Astrocyte (in vitro differentiated cells and primary cell): ENCODE results near the gene ADAM22. TPM values are rescaled to one million over a fixed set of nuclear protein-coding genes. Genes with fewer than 3 reads are reported as not detected.

Source experiments
- DNase-seq: peaks from one replicate; pipeline ENCODE4 v3.0.0-alpha.2; 2010; ENCODE audit warnings: low read depth
- FAIRE-seq: peaks from 2 replicates; lab custom pipeline; 2011; peaks lifted over from hg19 to GRCh38; lab: Jason Lieb, UNC
- H2AFZ ChIP-seq: 2 replicates; pipeline ENCODE4 v1.6.0; 2012; ENCODE audit warnings: low read depth, low read length, inconsistent platforms
- H3K27ac ChIP-seq: 2 replicates; pipeline ENCODE4 v1.5.1; 2011; ENCODE audit warnings: low read depth, low read length, inconsistent platforms
- H3K27me3 ChIP-seq: 2 replicates; pipeline ENCODE4 v1.6.0; 2011; ENCODE audit warnings: low read length, inconsistent platforms; ENCODE audit not compliant: insufficient read depth
- H3K36me3 ChIP-seq: 2 replicates; pipeline ENCODE4 v1.5.1; 2011; ENCODE audit warnings: low read length, inconsistent platforms; ENCODE audit not compliant: insufficient read depth
- H3K4me1 ChIP-seq: 2 replicates; pipeline ENCODE4 v1.5.1; 2011; ENCODE audit warnings: low read length, inconsistent platforms; ENCODE audit not compliant: insufficient read depth
- H3K4me2 ChIP-seq: 2 replicates; pipeline ENCODE4 v1.6.0; 2012; ENCODE audit warnings: low read length, inconsistent platforms
- H3K4me3 ChIP-seq: 2 replicates; pipeline ENCODE4 v1.5.1; 2011; ENCODE audit warnings: low read depth, mild to moderate bottlenecking, low read length, inconsistent platforms; ENCODE audit not compliant: insufficient read depth
- H3K79me2 ChIP-seq: 2 replicates; pipeline ENCODE4 v1.6.0; 2012; ENCODE audit warnings: mild to moderate bottlenecking, low read length, inconsistent platforms; ENCODE audit not compliant: insufficient read depth
- H3K9ac ChIP-seq: 2 replicates; pipeline ENCODE4 v1.6.0; 2012; ENCODE audit warnings: mild to moderate bottlenecking, low read length, inconsistent platforms
- H3K9me3 ChIP-seq: 2 replicates; pipeline ENCODE4 v1.5.1; 2012; ENCODE audit warnings: low read depth, mild to moderate bottlenecking, low read length, inconsistent platforms; ENCODE audit not compliant: insufficient read depth
- H4K20me1 ChIP-seq: 2 replicates; pipeline ENCODE4 v1.6.0; 2012; ENCODE audit warnings: low read length, inconsistent platforms; ENCODE audit not compliant: insufficient read depth
- H3K27ac Mint-ChIP-seq: one replicate; pipeline ENCODE4 v1.8.0; 2021; ENCODE audit warnings: mild to moderate bottlenecking, mixed read lengths; ENCODE audit not compliant: unreplicated experiment
- H3K27me3 Mint-ChIP-seq: one replicate; pipeline ENCODE4 v1.8.0; 2021; ENCODE audit warnings: low read depth, mixed read lengths; ENCODE audit not compliant: unreplicated experiment
- H3K36me3 Mint-ChIP-seq: one replicate; pipeline ENCODE4 v1.8.0; 2021; ENCODE audit warnings: low read depth, mixed read lengths; ENCODE audit not compliant: unreplicated experiment
- H3K4me1 Mint-ChIP-seq: one replicate; pipeline ENCODE4 v1.8.0; 2021; ENCODE audit warnings: low read depth, mixed read lengths; ENCODE audit not compliant: unreplicated experiment
- H3K4me3 Mint-ChIP-seq: one replicate; pipeline ENCODE4 v1.8.0; 2021; ENCODE audit warnings: mild to moderate bottlenecking, moderate library complexity, mixed read lengths; ENCODE audit not compliant: unreplicated experiment
- H3K9me3 Mint-ChIP-seq: one replicate; pipeline ENCODE4 v1.8.0; 2021; ENCODE audit warnings: mild to moderate bottlenecking, mixed read lengths; ENCODE audit not compliant: unreplicated experiment
- EZH2 ChIP-seq: IDR thresholded peaks from 2 replicates; pipeline ENCODE4 v1.6.1; 2012; ENCODE audit warnings: mild to moderate bottlenecking, low read length, inconsistent platforms; ENCODE audit not compliant: insufficient read depth
- total RNA-seq: library from RNA; stranded (reverse); gene quantifications from 2 replicates; pipeline ENCODE4 v1.2.1, GENCODE V29; 2021
- TF ChIP-seq, protein P1 (sequence below): IDR thresholded peaks from 2 replicates; pipeline ENCODE4 v1.5.1; 2011; ENCODE audit warnings: low read depth, mild to moderate bottlenecking, inconsistent platforms, low read length, moderate library complexity; ENCODE audit not compliant: insufficient read depth

The ADAM22 gene
- total RNA-seq, 1 donor from 2014 or later: 1.5 TPM

DNA sequence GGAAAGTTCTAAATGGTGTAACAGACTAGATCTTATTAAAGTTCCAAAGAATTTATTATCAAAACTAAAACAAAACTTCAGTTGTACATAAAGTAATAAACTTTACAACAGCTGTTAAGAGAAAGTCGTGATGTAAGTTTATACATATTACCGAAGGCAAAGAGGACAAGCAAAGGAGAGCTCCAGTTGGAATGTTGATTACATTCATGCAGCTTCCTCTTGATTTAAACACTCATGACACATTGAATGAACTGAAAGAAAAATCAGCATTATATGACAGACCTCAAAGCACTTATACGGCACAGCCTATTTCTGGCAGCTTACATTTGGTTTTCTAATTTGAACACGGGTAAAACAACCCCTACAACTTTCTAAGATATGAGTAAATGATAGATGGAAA lies 272.2 kb downstream of the ADAM22 start:
- Histone ChIP-seq H3K4me3 (no peak overlapping the region), H3K9ac (no peak overlapping the region), H4K20me1 (peaks cover 6% of the 10 kb centered on the region), H3K79me2 (no peaks in the 10 kb centered on the region), H3K4me2 (no peak overlapping the region), H3K27me3 (no peaks in the 10 kb centered on the region), H3K9me3 (no peaks in the 10 kb centered on the region), H3K36me3 (peaks cover 53% of the 10 kb centered on the region), H3K27ac (no peak overlapping the region), H2AFZ (no peak overlapping the region), H3K4me1 (no peaks in the 10 kb centered on the region)
- TF ChIP-seq EZH2: no peak
- TF ChIP-seq, protein P1, sequence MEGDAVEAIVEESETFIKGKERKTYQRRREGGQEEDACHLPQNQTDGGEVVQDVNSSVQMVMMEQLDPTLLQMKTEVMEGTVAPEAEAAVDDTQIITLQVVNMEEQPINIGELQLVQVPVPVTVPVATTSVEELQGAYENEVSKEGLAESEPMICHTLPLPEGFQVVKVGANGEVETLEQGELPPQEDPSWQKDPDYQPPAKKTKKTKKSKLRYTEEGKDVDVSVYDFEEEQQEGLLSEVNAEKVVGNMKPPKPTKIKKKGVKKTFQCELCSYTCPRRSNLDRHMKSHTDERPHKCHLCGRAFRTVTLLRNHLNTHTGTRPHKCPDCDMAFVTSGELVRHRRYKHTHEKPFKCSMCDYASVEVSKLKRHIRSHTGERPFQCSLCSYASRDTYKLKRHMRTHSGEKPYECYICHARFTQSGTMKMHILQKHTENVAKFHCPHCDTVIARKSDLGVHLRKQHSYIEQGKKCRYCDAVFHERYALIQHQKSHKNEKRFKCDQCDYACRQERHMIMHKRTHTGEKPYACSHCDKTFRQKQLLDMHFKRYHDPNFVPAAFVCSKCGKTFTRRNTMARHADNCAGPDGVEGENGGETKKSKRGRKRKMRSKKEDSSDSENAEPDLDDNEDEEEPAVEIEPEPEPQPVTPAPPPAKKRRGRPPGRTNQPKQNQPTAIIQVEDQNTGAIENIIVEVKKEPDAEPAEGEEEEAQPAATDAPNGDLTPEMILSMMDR: no peak
- Mint-ChIP-seq H3K4me1 (no peaks in the 10 kb centered on the region), H3K27me3 (no peaks in the 10 kb centered on the region), H3K9me3 (no peaks in the 10 kb centered on the region), H3K4me3 (no peak overlapping the region), H3K36me3 (peaks cover 12% of the 10 kb centered on the region), H3K27ac (no peak overlapping the region)
- DNase-seq (no peak), FAIRE-seq (no peak)

DNA sequence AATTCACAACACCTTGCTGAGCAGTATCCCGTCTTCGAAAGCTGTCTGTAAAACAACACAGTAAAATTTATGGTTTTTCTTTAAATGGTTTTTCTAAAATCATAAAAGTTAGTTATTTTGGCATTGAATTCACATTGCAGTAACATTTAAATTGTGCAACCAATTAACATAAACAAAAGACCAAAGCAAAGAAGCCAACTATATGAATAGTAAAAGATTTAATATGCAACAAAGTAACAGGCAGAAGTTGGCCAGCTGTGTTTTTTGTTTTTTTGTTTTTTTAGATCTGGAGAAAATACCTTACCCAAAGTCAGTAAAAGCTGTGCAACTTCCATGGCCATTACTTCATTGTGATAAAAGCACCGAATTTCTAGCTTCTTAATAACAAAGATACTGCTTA lies 274.5 kb downstream of the ADAM22 start:
- Histone ChIP-seq H3K36me3 (peaks cover 51% of the 10 kb centered on the region), H4K20me1 (peaks cover 24% of the 10 kb centered on the region), H3K4me3 (no peak overlapping the region), H3K4me1 (no peaks in the 10 kb centered on the region), H3K9me3 (no peaks in the 10 kb centered on the region), H3K27ac (no peak overlapping the region), H3K27me3 (no peaks in the 10 kb centered on the region), H2AFZ (no peak overlapping the region), H3K79me2 (peaks cover 16% of the 10 kb centered on the region), H3K9ac (no peak overlapping the region), H3K4me2 (no peak overlapping the region)
- no peaks in the 10 kb centered on the region for H3K4me1 Mint-ChIP-seq
- peaks cover 7% of the 10 kb centered on the region for H3K36me3 Mint-ChIP-seq
- no peak for FAIRE-seq
- H3K27me3 Mint-ChIP-seq: no peaks in the 10 kb centered on the region
- no peak overlapping the region for H3K4me3 Mint-ChIP-seq
- no peak for DNase-seq
- H3K27ac Mint-ChIP-seq: no peak overlapping the region
- TF ChIP-seq, protein P1: no peak
- no peak for TF ChIP-seq EZH2
- H3K9me3 Mint-ChIP-seq: no peaks in the 10 kb centered on the region

- H3K4me1 Mint-ChIP-seq: peaks cover 6% of the 10 kb centered on the region
- Histone ChIP-seq H4K20me1 (peaks cover 53% of the 10 kb centered on the region), H3K4me2 (no peak overlapping the region), H3K27ac (no peak overlapping the region), H3K4me1 (peaks cover under 1% of the 10 kb centered on the region), H3K36me3 (peaks cover 29% of the 10 kb centered on the region), H3K4me3 (no peak overlapping the region), H3K79me2 (peaks cover 55% of the 10 kb centered on the region), H2AFZ (no peak overlapping the region), H3K9me3 (no peaks in the 10 kb centered on the region), H3K27me3 (no peaks in the 10 kb centered on the region), H3K9ac (no peak overlapping the region)
- no peak for FAIRE-seq
- TF ChIP-seq, protein P1: no peak
- TF ChIP-seq EZH2: no peak
- H3K27ac Mint-ChIP-seq: no peak overlapping the region
- no peaks in the 10 kb centered on the region for H3K27me3 Mint-ChIP-seq
- no peak for DNase-seq
- no peaks in the 10 kb centered on the region for H3K9me3 Mint-ChIP-seq
- H3K36me3 Mint-ChIP-seq: peaks cover 2% of the 10 kb centered on the region
- no peak overlapping the region for H3K4me3 Mint-ChIP-seq
Observed at GRCh38 chr7:88212918-88213317, 278.9 kb downstream of the ADAM22 start.
